CD4-positive, alpha-beta T cell treated with Interleukin-6 at 100 ng/mL for 8 hours (primary cell): ENCODE measurements around the gene DDC.
"Not testable (repeated sequence)": the region's sequence is repeated elsewhere in the genome, so short reads cannot be mapped to it uniquely, and the experiment has no call there.

ENCODE experiments used
- DNase-seq: peaks from one replicate; pipeline ENCODE4 v3.0.0-alpha.2; 2020; ENCODE audit warnings: mixed read lengths, low spot score

DDC gene

DNA sequence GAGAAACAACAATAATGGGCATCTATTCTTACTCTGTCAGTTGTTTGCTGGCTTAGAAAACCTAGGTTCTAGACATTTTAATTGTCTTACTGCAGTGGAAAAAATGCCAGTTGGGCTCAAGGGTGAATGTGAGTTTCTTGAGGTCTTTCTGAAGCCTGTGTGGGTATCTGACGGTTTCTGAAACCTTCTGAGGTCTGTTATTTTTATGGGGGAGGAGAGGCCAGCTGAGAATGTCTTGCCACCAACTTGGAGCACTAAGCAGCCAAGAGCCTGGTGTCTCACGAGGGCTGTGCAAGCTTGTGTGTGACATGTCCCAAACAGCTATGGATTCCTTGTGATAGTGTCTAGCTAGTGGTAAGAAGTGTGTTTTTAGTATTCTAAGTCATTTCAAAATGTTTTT is 24.2 kb upstream of the DDC start:
- DNase-seq, result no peak

DNA sequence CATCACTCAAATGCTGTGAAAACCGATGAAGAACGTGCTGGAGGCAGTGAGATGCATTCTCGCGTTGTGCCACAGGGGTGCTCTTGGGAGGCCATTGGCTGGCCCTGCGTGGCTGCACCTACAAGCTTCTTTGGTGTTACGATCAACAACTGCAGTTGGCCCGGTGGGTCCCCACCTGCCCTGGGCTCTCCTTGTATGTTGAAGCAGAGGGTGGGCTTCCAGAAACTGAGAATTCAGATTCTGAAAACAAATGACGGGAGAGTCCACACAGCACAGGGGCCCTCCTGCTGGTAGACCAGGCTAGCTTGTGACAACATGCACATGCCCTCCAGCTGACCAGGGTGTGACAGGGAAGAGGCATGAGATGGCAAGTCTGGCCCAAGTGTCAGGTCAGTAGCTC is 23.7 kb upstream of the DDC start:
- no peak for DNase-seq

DNA sequence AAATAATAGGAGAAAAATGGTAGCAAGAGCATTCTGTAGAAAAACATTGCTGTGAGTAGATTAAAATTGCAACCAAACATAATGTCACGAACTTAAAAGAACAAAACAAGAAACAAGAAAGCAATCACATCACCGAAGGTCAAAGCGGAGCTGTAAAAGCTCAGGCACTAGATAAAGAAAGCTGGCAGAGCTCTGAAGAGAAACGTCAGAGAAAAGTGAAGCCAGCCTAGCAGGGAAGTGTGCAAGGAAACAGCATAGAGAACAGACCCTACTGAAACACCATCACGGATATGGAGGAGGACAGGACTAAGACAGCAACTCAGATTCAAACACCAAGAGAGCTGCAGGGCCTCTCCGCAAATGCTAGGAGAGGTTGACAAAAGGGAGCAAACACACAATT is 22.5 kb upstream of the DDC start:
- DNase-seq, result no peak

DNA sequence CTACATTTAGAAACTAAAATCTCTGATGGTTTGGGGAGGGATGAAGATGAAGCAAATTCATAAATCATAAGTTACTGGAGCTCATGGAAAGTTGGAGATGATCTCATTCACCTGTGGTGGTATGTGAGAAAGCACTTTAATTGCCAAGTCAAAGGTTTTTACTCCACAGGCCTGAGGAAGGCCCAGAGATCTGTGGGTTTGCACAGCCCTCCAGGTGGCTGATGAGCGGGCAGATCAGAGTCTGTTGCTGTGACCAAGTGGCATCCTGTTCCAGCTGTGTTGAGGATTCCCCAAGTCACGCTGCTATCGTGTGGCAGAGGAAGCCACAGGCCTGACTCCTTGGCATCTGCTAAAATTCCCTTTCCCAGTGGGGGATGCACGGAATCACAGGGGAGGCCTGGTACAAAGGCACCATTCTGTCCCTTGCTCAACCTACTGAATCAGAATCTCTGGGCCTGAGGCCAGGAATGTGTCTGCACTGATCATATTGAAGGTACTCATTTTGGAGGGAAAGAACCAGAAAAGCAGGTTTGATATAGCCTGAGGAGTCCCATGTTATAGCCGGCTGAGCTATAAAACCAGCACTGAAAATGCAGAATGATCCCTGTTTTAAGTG is 19.7 kb upstream of the DDC start:
- DNase-seq, result no peak

DNA sequence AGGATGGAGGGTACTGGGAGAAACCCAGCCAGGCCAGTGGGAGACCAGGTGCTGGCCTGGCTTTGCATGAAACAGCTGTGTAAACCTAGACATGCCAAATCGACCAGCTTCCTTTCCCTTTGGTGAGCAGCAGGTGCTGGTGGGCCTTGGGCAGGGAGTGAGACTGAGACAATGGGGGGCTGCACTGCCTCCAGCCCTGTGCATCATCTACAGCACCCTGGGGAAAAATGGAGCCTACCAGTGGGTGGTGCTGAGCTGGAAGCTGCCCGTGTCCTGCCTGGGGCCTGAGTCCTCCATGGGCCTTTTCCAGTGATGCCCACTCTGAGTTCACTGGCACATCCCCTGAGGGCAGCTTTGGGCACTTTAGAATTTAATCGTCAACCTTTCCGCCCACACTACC is 19.2 kb upstream of the DDC start:
- DNase-seq, result no peak

DNA sequence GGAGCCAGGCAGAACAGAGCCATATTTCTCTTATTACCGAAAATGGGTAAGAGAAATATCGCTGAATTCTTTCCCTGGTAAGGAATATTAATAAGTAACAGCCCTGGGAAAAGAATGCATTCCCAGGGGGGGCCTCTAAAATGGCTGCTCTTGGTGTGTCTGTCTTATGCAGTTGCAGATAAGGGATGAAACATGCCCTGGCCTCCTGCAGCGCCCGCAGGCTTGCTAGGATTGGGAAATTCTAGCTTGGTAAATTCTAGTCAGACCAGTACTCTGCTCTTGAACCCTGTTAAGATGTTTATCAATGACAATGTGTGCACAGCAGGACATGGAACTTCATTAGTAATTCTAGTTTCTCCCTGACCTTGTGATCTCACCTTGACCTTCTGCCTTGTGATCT is 18.1 kb upstream of the DDC start:
- DNase-seq, result not testable (repeated sequence)

DNA sequence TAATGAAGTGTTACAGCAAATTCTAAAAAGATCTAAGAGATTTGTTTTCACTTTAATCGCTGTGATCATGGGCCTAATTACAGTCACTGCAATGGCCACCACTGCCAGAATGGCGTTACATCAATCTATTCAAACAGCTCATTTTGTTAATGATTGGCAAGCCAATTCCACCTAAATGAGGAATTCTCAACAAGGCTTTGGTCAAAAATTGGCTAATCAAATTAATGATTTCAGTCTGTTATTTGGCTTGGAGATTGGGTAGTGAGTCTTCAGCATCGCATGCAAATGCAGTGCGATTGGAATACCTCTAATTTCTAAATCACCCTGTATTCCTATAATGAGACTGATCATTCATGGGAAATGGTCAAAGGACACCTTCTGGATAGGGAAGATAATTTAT is 17.1 kb upstream of the DDC start:
- not testable (repeated sequence) for DNase-seq

DNA sequence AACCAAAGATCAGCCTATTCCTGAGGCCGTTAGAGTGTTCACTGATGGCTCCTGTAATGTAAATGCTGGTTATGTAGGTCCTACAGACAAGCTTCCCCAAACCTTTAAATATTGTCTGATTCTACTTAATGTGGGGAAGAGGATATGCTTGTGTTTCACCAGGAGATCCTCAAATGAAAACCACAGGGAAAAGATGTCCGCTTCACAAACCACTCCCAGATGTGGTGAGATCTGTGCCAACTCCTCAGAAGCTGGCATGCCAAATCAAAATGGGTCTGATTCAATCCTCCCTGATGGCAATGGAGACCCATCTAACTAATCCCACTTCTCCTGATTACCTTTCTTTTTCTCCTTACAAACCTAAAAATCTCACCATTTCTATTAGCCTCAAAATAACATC is 15.5 kb upstream of the DDC start:
- not testable (repeated sequence) for DNase-seq

DNA sequence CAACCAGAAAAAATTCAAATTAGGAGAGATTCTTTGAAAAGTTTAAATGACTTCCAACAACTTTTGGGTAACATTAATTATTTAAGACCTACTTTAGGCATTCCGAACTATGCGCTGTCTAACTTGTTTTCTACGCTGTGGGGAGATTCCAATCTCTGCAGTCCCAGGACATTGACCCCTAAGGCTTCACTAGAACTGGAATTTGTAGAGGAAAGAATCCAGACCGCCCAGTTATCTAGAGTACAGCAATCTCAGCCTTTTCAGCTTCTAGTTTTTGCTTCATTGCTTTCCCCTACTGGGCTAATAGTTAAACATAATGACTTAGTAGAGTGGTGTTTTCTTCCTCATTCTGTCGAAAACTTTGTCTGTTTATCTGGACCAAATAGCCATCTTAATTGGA is 14.9 kb upstream of the DDC start:
- no peak for DNase-seq

DNA sequence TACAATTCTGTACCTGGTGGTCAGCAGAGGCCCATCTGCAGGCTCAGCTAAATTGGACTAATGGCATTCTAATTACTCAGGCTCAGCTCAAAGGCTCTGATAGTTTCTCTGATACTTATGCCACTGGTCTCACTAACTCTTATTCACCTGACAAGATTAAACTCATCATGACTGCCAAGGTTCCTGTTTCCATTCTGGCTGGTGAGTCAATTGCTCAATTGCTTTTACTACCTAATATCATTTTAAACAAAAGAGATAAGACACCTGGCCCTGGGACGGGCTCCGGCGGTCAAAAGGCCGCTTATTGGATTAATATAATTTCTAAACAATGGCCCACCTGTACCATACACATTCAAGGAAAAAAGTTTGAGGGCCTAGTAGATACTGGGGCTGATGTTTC is 12.9 kb upstream of the DDC start:
- not testable (repeated sequence) for DNase-seq

DNA sequence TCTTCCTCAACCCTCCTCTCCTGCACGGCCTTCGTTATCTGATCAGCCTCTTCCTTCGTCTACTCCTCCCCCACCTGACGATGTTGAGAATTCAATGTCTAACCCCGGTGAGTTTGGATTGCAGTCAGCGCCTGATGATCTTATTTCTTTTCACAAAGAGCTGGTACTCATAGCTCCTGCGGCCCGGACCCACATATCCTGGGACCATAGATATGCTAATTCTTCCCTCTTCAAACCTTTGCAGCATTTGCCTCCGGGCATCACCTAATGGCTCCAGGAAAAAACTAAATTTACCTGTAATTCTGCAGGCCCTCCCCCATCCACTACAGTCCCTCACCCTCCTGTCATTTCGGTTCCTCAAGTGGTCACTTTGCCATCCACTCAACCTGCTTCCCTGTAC is 12.4 kb upstream of the DDC start:
- no peak for DNase-seq

DNA sequence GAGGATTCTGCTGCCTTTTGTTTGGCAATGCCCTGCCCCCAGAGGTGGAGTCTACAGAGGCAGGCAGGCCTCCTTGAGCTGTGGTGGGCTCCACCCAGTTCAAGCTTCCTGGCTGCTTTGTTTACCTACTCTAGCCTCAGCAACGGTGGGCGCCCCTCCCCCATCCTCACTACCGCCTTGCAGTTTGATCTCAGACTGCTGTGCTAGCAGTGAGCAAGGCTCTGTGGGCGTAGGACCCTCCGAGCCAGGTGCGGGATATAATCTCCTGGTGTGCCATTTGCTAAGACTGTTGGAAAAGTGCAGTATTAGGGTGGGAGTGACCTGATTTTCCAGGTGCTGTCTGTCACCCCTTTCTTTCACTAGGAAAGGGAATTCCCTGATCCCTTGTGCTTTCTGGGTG is 11.2 kb upstream of the DDC start:
- not testable (repeated sequence) for DNase-seq

DNA sequence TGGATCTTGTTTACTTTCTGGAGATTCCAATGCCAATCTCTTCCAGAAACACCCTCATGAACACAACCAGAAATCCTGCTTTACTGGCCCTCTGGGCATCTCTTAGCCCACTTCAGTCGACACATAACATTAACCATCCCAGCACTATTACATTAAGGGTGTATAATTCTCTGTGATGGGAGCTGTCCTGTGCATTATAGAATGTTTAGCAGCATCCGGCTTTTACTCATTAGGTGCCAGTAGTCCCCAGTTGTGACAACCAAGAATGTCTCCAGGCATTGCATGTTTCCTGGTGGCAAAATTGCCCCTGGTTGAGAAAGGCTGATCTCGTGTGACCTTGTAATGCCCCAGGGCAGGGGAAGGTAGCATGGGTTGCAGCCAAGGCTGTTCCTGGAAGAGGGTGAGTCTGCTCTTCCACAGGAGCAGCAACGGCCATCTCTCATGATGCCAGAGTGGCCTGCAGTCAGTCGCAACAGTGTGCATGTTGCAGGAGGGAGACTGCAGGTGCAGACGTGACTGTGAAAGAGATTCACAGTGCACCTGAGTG is 2.6 kb upstream of the DDC start:
- no peak for DNase-seq

DNA sequence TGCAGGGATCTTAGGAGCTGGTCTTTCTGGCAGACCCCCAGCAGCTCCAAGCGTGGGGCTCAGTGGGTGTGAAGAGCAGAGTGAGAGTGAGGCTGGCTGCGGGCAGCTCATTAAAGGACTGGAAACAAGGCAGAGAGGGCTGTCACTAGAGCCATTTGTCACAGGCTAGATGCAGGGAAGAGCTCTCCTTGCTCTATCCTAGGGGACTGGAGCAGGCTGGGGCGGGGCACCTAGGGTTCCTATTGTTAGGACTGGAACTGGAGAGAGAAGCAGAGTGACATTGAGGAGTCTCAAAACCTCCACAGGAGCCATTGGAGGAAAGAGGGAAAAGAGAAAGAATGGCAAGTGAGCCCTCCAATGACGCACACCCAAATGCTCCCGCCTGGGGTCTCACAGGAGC is 772 bp upstream of the DDC start:
- no peak for DNase-seq

DNA sequence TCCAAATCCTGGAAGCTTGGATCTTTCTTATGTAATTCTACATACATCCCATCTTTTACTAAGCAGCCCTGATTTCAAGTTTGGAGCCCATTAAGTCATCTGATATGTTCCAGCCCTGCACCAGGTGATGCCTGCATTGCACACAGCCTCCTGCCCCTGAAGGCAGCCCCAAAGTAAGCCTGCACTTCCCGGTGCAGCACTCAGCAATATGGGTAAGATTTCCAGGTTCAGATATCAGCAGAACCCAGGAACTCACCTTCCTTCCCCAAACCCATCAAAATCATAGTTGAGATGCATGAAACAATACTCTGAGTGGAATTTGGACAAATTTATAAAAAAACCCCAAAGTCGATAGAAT is 333 bp upstream of the DDC start:
- no peak for DNase-seq

DNA sequence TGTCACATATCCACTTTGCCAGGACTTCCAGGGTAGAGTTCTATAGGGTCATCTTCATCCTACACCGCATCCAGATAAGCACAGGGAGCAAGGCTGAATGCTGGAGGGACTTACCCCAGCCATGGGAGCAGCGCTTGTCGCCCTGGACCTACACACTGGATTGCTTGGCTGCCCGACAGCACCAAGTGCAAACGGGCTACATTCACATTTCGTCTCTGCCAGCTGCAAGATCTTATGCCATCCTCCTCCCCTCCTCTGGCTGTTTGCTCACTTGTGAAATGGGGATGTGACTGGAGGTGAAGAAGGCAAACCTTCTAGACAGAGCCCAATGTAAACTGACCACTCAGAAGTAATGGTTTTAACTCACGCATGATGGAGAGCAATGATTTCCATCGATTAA is 1.0 kb downstream of the DDC start:
- no peak for DNase-seq

DNA sequence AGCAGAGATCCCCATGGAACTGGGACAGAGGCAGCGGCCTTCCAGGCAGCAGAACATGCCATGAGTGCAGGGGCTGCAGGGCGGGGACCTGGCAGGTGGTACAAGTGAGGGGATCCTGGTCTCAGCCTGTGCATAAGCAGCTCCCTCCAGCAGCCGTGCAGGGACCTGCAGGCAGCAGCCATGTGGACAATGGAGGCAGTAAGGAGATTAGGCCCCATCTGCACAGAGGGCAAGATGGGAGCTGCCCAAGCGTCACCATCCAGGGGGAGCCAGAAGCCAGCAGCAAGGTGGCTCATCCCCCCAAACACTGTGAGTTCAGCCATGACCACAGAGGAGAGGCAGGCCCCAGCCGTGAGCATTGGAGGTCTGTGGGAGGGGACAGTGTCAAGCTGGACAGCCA is 3.1 kb downstream of the DDC start:
- DNase-seq, result no peak

DNA sequence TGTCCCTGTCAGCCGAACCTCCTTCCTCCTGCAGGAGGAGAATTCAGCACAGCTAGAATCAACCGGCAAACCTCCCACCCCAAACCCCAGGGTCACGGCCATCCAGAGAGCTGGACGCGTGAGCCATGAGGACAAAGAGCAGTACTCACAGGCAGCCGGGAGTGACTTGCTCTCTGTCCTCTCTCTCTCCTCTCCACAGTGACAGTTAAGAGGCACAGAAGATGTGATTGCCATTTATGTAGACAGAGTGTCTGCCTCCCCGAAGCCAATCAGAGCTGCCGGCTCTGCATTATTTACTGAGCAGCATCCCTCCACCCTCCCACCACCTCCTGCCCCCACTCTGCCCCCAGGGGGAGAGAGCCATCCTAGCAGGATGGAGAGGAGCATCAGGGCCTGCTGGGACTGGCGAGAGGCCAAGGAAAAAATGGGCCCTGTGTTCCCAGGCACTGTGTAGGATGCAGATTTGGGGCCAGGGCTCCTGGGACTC is 4.3 kb downstream of the DDC start:
- DNase-seq, result no peak

DNA sequence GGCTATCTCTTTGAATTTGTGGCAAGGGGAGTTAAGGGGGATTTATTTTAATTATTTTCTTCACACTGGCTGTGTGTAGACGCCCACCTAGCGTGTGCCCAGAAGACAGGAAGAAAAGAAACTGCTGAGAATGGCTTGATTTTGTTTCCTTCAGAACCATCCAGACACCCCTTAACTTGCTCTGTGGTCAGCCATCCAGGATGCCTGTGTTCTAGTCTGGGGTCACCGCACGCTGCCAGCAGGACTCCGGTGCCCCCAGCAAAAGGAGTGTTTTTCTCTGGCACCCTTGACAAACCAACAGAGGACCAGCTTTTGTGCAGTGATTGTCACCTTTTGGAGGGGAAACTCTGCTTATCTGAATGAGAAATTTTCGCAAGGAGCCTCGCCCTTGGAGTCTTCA is 5.3 kb downstream of the DDC start:
- no peak for DNase-seq

DNA sequence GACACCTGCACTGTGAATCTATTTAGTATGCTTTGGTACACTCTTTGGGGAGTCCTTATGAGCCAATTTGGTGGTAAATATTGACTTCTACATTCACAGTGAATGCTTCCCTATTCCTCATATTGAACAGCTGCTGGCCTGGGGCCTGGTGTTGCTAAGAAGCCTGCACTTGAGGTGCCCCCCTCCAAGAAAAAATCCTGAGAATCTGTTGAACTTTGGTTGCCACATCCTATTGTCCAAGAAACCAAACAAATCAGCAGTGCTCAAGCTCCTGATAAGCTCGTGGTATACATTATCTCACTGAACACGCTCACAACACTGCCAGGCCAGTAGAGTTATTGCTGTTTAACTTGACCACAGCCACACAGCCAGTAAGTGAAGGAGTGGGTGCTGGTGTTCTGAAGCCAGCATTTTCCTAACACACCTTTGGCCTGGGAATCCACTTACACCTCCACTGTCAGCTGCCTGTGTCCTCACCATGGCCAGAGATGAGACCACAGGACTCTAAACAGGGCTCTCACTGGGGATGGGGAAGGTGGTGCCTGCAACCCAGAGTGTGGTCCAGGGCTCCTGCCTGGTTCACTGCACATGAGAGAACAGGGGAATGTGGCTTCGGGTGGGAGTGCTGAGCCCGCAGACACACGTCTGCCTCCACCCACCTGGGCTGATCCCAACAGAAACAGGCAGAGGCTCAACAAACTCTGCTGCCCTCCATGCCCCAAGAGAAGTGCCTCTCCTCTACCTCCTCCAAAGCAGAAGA is 6.7 kb downstream of the DDC start:
- DNase-seq, result no peak

DNA sequence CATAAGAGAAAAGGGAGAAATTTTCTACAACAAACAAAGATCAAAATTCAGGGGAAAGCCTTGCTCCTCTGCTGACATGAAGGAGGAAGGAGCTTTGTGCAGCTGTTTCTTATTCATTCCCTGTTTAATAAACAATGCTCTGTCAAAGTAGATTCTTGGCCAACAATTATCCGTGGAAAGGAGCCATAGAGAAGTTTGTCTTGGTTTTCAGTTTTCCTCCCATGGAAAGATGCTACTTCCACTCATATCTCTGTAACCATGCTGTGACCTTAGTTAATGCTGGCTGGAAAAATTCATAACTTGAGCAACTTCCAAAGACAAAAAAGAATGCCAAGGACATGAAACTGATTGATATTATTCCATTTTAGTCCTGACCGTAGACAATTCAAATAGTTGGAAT is 8.1 kb downstream of the DDC start:
- no peak for DNase-seq

DNA sequence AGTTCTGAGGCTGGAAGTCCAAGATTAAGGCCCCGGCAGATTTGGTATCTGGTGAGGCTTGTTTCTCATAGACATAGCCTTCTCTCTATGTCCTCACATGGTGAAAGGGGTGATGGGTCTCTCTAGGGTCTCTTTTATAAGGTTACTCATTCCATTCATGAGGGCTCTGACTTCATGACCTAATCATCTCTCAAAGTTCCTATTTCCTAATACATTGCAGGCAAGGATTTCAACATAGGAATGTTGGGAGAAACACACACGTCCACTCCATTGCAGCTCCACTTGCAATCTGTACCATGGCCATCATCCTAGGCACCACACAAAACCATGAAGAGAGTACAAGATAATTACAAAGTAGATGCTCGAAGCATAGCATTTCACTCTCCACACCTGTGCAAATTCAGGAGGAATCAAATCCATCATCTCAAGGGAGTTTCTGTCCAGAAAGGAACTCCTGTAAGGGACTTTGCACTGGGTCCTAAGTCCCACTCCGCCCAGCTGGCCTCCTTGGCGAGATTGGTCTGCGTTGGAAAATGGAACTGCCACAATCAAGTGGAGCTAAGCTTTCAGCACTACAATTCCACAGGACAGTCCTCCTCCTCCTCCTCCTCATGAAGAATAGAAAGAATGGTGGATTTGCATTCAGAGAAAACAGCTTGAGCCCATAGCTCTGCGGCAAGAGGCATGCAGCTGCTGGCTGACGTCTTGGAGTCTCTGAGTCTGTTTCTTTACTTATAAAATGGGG is 8.8 kb downstream of the DDC start:
- no peak for DNase-seq

DNA sequence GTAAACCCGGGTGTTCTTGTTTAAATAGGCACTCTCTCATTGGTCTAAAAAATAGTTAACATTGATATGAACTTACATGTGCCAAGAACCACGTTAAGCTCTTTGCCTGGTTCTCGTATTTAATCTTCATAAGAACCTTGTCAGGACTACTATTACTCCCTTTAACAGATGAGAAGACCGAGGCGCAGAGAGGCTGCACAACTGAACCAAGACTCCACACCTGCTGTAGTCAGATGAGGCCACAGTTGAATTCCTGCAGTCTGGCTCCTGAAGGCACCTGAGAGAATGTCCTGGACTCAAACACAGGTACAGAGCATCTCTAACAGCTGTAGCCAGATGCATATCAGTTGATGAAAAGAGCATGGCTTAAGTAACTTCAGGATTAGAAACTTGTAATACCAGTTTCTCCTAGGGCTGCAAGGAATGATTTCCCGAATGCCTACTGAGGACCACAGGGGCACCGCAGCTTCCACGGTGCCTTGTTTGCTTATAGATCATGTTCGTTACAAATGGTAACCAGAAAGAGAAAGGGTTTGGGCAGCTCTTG is 9.5 kb downstream of the DDC start:
- no peak for DNase-seq
